Measurements from ENCODE around the gene SDK2. TPM values are rescaled to one million over a fixed set of nuclear protein-coding genes. Genes with fewer than 3 reads are reported as not detected.

SDK2 gene
- total and polyA plus RNA-seq, 2 of the 4 experiments (the other 2 are of a cell fraction): under 0.01 to 0.03 TPM

DNA sequence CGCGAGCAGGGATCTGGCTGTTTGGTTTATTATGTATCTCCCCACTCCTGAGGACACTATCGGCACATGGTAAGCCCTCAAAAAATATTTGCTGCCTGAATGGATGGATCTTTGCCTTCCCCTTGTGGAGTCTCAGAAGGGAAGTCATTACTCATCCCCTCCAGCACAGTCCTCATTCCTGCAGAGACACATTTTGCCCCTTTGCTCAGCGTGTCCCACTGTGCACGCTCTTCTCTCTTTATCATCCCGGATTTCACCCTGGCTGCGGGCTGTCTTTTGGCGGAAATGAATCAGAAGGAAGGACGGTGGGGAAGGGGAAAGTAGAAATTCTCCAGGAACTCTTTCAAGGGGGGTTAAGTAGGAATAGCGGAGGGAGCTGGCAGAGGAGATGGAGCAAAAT is 207.3 kb downstream of the SDK2 start:
- no peak overlapping the region for H3K4me3 ChIP-seq (ENCODE audit: insufficient read depth, low read depth, low read length)
- no peaks in the 10 kb centered on the region for H3K9me1 ChIP-seq (ENCODE audit: insufficient read depth, low read length)
- H2BK20ac ChIP-seq (ENCODE audit: low read depth, low read length): no peak overlapping the region
- no peak overlapping the region for H2BK120ac ChIP-seq (ENCODE audit: low read depth, low read length)
- peak; percentile 4 for DNase-seq
- H4K8ac ChIP-seq (ENCODE audit: low read depth in 2 of 2, low read length in 2 of 2): no peak overlapping the region
- BruUV-seq (replicated peaks): no TSS peak
- no peaks in the 10 kb centered on the region for H4K20me1 ChIP-seq (ENCODE audit: insufficient read depth, low read length)
- in situ Hi-C loops (cut with MboI; ENCODE audit: low sequenced_read_pairs) (loop anchor here (10.0 to 25.0 kb wide), 2 partner anchors 275 to 738 kb away; no protein-coding TSS in a partner anchor), intact Hi-C loops (cut with micrococcal nuclease) (no loop called here), dilution Hi-C loops (cut with HindIII; ENCODE audit: low sequenced_read_pairs, unreplicated experiment) (no loop called here)
- H3K56ac ChIP-seq (ENCODE audit: extremely low read depth, insufficient read depth, low read length): no peak overlapping the region
- H2AFZ ChIP-seq (replicated peaks; ENCODE audit: low read length, poor library complexity): no peak overlapping the region
- no peak for ATAC-seq (ENCODE audit: low read depth)
- CTCF ChIA-PET: no interaction called here
- TF ChIP-seq NFE2L2 (IDR thresholded peaks at IDR 0.05; ENCODE audit: low read depth, low read length): no peak
- TF ChIP-seq RCOR1 (IDR thresholded peaks at IDR 0.05; ENCODE audit: insufficient replicate concordance, low read length): no peak
- no peak for TF ChIP-seq MAZ (IDR thresholded peaks at IDR 0.05; ENCODE audit: borderline replicate concordance, low read depth, low read length)
- H3K18ac ChIP-seq (ENCODE audit: low read depth, low read length): no peak overlapping the region
- no peaks in the 10 kb centered on the region for H3K27me3 ChIP-seq (ENCODE audit: control insufficient read depth, insufficient read depth, low read length)
- H3K27ac ChIP-seq (ENCODE audit: insufficient read depth, low read length): no peak overlapping the region
- H2AK9ac ChIP-seq (replicated peaks; ENCODE audit: low read depth, low read length, poor library complexity): no peak overlapping the region
- H3K4me1 ChIP-seq (ENCODE audit: control insufficient read depth, insufficient read depth, low read length): no peaks in the 10 kb centered on the region
- H2BK5ac ChIP-seq (ENCODE audit: low read depth, low read length, poor library complexity, severe bottlenecking): no peak overlapping the region
- no peak overlapping the region for H3K23ac ChIP-seq (ENCODE audit: low read depth, low read length)
- H3K4me2 ChIP-seq (ENCODE audit: low read depth, low read length): no peak overlapping the region
- H2AK5ac ChIP-seq (ENCODE audit: low read depth, low read length): no peak overlapping the region
- H4K5ac ChIP-seq (ENCODE audit: low read depth, low read length): no peak overlapping the region
- no peaks in the 10 kb centered on the region for H3K36me3 ChIP-seq (ENCODE audit: control insufficient read depth, insufficient read depth, low read length)
- no peak overlapping the region for H2BK15ac ChIP-seq (ENCODE audit: low read depth, low read length)
- no peak overlapping the region for H3K9ac ChIP-seq (ENCODE audit: low read depth, low read length)
- H4K91ac ChIP-seq (ENCODE audit: insufficient read depth, low read depth, low read length): no peak overlapping the region
- H3K4ac ChIP-seq (ENCODE audit: low read depth, low read length): no peak overlapping the region
- no CpG with 5 or more reads among the region's 10 CpGs for WGBS, 2 experiments (ENCODE audit: extremely low coverage in 2 of 2, insufficient read length in 1 of 2)
- no peak overlapping the region for H3K14ac ChIP-seq (replicated peaks; ENCODE audit: low read depth, low read length)
- H3K9me3 ChIP-seq (ENCODE audit: control insufficient read depth, insufficient read depth, low read length): no peaks in the 10 kb centered on the region
- H3K79me1 ChIP-seq (ENCODE audit: low read depth in 1 of 2, low read length in 2 of 2): no peaks in the 10 kb centered on the region
- POLR2A ChIA-PET (ENCODE audit: unreplicated experiment): no interaction called here
